Activated CD4-positive, alpha-beta T cell treated with anti-CD3 and anti-CD28 coated beads, Interleukin-2, Interleukin-6, amounts not matched to agents 100 ng/mL and 50 ng/mL, durations not matched to agents 16 hours and 8 hours (primary cell): Measurements from ENCODE around the gene CLIC2.

Experiments used
- DNase-seq: peaks from one replicate; pipeline ENCODE4 v3.0.0-alpha.2; 2020

Gene CLIC2

DNA sequence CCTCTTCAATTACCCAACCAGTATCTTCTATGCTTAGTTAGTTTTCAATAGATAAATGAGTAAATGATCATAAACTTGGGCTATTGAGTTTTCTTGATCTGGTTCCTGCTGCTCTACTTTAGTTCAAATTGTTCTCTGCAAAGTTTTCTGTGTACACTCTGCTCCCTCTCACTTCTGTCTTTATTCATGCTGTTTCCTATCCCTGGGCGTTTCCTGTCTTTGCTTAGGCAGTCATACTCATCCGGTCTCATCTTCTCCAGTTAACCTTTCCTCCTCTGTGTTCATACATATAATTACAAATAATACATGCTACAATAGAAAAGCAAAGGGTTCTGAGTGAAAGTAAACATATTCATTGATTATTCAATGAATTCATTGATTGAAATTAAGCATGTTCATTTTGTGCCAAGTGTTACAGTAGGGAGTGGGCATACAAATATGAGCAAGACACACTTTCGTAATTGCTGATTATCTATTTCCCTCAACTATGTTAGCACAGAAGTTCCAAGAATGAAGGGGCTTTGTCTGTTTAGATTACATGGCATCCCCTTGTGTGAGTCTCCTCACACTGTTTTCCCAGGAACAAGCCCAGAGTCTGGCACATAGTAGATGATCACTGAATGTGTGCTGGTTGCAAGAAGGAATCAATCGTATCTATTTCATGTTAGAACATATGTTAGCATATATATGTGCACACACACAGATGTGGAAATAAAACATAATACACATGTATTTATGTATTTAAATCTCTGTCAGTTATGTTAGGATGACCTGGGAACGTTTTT is 71.3 kb downstream of the CLIC2 start:
- DNase-seq = peak; percentile 31

DNA sequence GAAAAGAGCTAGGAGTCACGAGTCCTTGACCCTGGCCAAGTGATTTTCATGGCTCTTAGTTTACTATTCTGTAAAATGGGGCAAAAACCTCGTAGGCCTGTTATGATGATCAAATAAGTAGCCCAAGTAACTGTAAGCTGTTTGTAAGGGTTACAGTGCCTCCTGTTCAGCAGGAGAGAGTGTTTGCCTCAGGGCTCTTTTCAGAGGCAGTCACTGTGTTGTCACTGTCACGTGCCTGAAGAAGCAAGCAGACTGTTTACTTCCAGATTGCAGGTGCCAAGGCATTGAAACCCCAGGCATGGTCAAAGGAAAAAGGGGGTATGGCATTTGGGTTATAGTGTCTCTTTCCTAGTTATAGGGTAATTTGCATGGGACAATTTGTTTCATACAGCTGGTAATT is 74.7 kb downstream of the CLIC2 start:
- no peak for DNase-seq

DNA sequence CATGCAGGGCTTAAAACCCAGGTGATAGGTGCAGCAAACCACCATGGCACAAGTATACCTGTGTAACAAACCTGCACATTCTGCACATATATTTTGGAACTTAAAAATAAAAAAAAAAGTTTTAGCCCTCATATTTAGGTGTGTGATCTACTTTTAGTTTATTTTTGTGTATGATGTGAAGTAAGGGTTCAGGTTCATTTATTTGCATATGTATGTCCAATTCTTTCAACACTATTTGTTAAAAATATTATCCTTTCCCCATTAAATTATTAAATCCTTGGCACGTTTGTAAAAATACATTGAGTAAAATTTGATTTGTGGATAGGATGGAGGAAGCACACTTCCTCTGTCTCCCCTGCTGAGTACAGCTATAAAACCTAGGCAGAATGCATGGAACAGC is 83.0 kb downstream of the CLIC2 start:
- DNase-seq = no peak

DNA sequence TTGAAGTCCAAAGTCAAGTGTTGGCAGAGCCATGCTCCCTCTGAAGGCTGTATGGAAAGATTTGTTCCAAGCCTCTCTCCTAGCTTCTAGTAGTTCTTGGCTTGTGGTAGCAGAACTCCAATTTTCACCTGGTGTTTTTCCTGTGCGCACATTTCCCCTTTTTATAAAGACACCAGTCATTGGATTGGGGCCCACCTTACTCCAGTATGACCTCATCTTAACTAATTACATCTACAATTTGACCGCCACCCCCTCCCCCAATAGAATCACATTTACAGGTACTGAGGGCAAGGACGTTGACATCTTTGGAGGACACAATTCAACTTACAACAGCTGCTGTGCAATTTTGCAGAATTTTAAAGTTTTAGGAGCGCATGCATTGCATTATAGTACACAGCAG is 86.9 kb downstream of the CLIC2 start:
- DNase-seq = no peak

GRCh38 chrX:155246748-155247147 is 87.7 kb downstream of the CLIC2 start:
- DNase-seq = no peak

DNA sequence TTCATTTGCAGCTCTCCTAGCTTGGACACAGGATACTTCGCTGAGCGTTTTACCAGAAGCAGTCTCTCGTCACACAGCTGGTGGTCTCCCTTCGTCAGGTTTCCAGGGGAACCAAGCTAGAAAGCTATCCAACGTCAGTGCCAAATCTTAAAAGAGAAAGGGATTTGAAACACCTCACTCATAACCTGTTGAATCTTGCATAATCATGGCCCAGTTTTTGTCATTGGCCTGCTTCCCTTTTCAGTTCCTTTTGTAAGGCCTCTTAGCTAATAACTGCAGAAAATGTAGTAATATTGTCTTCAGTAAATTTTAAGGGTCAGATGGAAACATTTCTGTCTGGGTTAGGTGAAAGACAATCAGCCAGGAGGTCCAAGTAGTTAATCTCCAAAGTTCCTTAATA is 92.1 kb downstream of the CLIC2 start:
- DNase-seq = no peak

DNA sequence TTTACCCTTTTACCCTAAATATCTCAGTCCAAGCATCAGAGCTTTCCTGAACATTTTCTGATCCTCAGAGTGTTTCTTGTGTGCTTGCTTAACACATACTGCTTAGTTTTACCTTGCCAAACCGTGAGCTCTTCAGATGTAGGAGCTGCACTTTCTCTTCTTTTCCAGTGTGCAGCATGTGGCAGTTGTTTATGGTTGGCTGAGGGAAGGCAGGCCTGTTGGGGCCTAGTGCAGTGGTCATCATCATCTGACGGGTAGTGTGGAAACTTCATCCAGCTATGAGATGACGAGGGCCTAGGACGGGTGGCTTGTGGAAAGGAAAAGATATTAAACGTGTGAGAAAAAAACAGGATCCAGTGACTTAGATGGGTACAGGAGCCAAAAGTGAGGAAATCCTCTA is 96.7 kb downstream of the CLIC2 start:
- no peak for DNase-seq

DNA sequence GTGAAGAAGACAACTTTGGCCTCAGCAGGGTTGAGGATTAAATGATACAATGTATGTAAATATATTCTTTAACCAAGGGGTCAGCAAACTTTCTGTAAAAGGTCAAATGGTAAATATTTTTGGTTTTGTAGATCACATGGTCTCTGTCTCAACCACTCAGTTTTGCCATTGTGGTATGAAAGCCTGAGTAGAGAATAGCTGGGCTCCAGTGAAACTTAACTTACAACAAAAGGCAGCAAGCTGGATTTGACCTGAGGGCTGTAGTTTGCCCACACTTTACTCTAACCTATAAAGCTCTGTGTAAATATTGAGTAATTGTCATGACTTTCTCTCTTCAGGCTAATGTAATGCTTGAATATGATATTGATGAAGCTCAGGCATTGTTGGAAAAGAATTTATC is 98.5 kb downstream of the CLIC2 start:
- DNase-seq = no peak

DNA sequence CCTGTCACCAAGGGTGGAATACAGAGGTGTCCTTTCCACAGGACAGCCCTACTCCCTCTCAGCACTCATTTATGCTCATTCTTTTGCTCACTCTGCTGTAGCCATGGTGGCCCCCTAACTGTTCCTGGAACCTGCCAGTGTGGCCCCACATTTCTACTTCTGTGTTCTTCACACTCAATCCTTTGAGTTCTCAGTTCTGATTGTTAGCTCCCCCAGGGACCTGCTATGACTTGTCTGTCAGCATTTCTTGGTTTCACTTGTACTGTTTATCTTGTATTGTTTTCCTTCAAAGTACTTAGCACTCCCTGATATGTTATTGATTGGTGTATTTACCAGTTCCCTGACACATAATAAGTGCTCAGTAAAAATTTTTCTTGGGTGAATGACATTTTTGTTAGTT is 103.3 kb downstream of the CLIC2 start:
- peak; percentile 5 for DNase-seq
